ENCODE data around the gene MTA2. TPM values are rescaled to one million over a fixed set of nuclear protein-coding genes. Genes with fewer than 3 reads are reported as not detected.

Gene MTA2
- total RNA-seq, 6 experiments from 2014 or later, result 89.6 to 106 (median 95.8) TPM

GRCh38 chr11:62580959-62581715, 20.5 kb downstream of the MTA2 start:
- H3K9me3 Mint-ChIP-seq, result no peaks in the 10 kb centered on the region
- no peak for TF ChIP-seq CTCF (IDR thresholded peaks at IDR 0.05)
- H3K27ac Mint-ChIP-seq, result no peak overlapping the region; the same call in 1 of the 2 replicates
- DNase-seq, result no peak
- peaks cover 3% of the 10 kb centered on the region for H3K27me3 Mint-ChIP-seq (ENCODE audit: insufficient read depth)
- H3K36me3 Mint-ChIP-seq (ENCODE audit: low read depth), result peaks cover 27% of the 10 kb centered on the region; the same call in 1 of the 2 replicates
- no peak overlapping the region for H3K4me3 Mint-ChIP-seq
- H3K4me1 Mint-ChIP-seq (ENCODE audit: low read depth), result peaks cover 7% of the 10 kb centered on the region

- no peaks in the 10 kb centered on the region for H3K9me3 Mint-ChIP-seq
- DNase-seq, result no peak
- peaks cover 27% of the 10 kb centered on the region; the same call in 1 of the 2 replicates for H3K36me3 Mint-ChIP-seq (ENCODE audit: low read depth)
- peaks cover 26% of the 10 kb centered on the region for H3K4me1 Mint-ChIP-seq (ENCODE audit: low read depth)
- H3K27ac Mint-ChIP-seq, result no peak overlapping the region
- no peak for TF ChIP-seq CTCF (IDR thresholded peaks at IDR 0.05)
- H3K27me3 Mint-ChIP-seq (ENCODE audit: insufficient read depth), result peaks cover 4% of the 10 kb centered on the region
- no peak overlapping the region for H3K4me3 Mint-ChIP-seq
Measured at GRCh38 chr11:62579252-62579651, 22.4 kb downstream of the MTA2 start.

- Mint-ChIP-seq H3K4me1 (ENCODE audit: low read depth) (peaks cover 28% of the 10 kb centered on the region), H3K27ac (no peak overlapping the region), H3K4me3 (no peak overlapping the region), H3K36me3 (ENCODE audit: low read depth) (peaks cover 28% of the 10 kb centered on the region), H3K9me3 (no peaks in the 10 kb centered on the region), H3K27me3 (ENCODE audit: insufficient read depth) (peaks cover 4% of the 10 kb centered on the region)
- TF ChIP-seq CTCF (IDR thresholded peaks at IDR 0.05), result no peak
- DNase-seq, result no peak
Measured at GRCh38 chr11:62578541-62578940, 23.1 kb downstream of the MTA2 start.

- Mint-ChIP-seq H3K36me3 (ENCODE audit: low read depth) (peaks cover 42% of the 10 kb centered on the region), H3K9me3 (no peaks in the 10 kb centered on the region), H3K27ac (peak overlapping the region; percentile 15; the same call in 1 of the 2 replicates), H3K4me3 (no peak overlapping the region), H3K27me3 (ENCODE audit: insufficient read depth) (peaks cover 4% of the 10 kb centered on the region), H3K4me1 (ENCODE audit: low read depth) (peaks cover 36% of the 10 kb centered on the region)
- TF ChIP-seq CTCF (IDR thresholded peaks at IDR 0.05), result no peak
- no peak for DNase-seq
Measured at GRCh38 chr11:62577046-62577714, 24.5 kb downstream of the MTA2 start.

- peaks cover 46% of the 10 kb centered on the region for H3K36me3 Mint-ChIP-seq (ENCODE audit: low read depth)
- no peak for TF ChIP-seq CTCF (IDR thresholded peaks at IDR 0.05)
- peaks cover 4% of the 10 kb centered on the region for H3K27me3 Mint-ChIP-seq (ENCODE audit: insufficient read depth)
- peaks cover 50% of the 10 kb centered on the region for H3K4me1 Mint-ChIP-seq (ENCODE audit: low read depth)
- no peak for DNase-seq
- H3K4me3 Mint-ChIP-seq, result peak overlapping the region; percentile 98; the same call in 1 of the 2 replicates
- peak overlapping the region; percentile 96 for H3K27ac Mint-ChIP-seq
- no peaks in the 10 kb centered on the region for H3K9me3 Mint-ChIP-seq
Measured at GRCh38 chr11:62575837-62576236, 25.8 kb downstream of the MTA2 start.
